Ishikawa (cell line): ENCODE results near the gene DENND1B.

Source experiments
- CEBPB ChIP-seq: IDR thresholded peaks from 2 replicates; pipeline ENCODE4 v1.6.1; 2012
- CREB1 ChIP-seq: IDR thresholded peaks from 2 replicates; pipeline ENCODE4 v1.6.1; 2012; ENCODE audit warnings: low read depth
- EGR1 ChIP-seq: IDR thresholded peaks from 2 replicates; pipeline ENCODE4 v1.6.1; 2012
- EP300 ChIP-seq: IDR thresholded peaks from 2 replicates; pipeline ENCODE4 v1.6.1; 2012; ENCODE audit warnings: borderline replicate concordance
- FOXM1 ChIP-seq: IDR thresholded peaks from 2 replicates; pipeline ENCODE4 v1.6.1; 2012; ENCODE audit warnings: low read depth, borderline replicate concordance
- NFIC ChIP-seq: IDR thresholded peaks from 2 replicates; pipeline ENCODE4 v1.6.1; 2012
- RAD21 ChIP-seq: IDR thresholded peaks from 2 replicates; pipeline ENCODE4 v1.6.1; 2012; ENCODE audit warnings: low read depth
- REST ChIP-seq: IDR thresholded peaks from 2 replicates; pipeline ENCODE4 v1.6.1; 2012; ENCODE audit warnings: low read depth, mild to moderate bottlenecking
- TAF1 ChIP-seq: IDR thresholded peaks from 2 replicates; pipeline ENCODE4 v1.6.1; 2012; ENCODE audit warnings: low read depth, mild to moderate bottlenecking
- TCF12 ChIP-seq: IDR thresholded peaks from 2 replicates; pipeline ENCODE4 v1.6.1; 2012; ENCODE audit warnings: low read depth
- TEAD4 ChIP-seq: IDR thresholded peaks from 2 replicates; pipeline ENCODE4 v1.6.1; 2012
- YY1 ChIP-seq: IDR thresholded peaks from 2 replicates; pipeline ENCODE4 v1.6.1; 2012; ENCODE audit warnings: low read depth
- ZBTB7A ChIP-seq: IDR thresholded peaks from 2 replicates; pipeline ENCODE4 v1.6.1; 2012; ENCODE audit warnings: low read depth
- TF ChIP-seq, protein P1 (sequence below): IDR thresholded peaks from 2 replicates; pipeline ENCODE4 v1.6.1; 2012
- TF ChIP-seq, protein P2 (sequence below): IDR thresholded peaks from 2 replicates; pipeline ENCODE4 v1.6.1; 2012

DENND1B gene

GRCh38 chr1:197771904-197772556 is 3.2 kb downstream of the DENND1B start:
- TF ChIP-seq EP300, result no peak
- TF ChIP-seq ZBTB7A, result no peak
- TF ChIP-seq, protein P1, sequence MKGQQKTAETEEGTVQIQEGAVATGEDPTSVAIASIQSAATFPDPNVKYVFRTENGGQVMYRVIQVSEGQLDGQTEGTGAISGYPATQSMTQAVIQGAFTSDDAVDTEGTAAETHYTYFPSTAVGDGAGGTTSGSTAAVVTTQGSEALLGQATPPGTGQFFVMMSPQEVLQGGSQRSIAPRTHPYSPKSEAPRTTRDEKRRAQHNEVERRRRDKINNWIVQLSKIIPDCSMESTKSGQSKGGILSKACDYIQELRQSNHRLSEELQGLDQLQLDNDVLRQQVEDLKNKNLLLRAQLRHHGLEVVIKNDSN, result no peak
- TF ChIP-seq, protein P2, sequence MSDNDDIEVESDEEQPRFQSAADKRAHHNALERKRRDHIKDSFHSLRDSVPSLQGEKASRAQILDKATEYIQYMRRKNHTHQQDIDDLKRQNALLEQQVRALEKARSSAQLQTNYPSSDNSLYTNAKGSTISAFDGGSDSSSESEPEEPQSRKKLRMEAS, result no peak
- TF ChIP-seq TCF12, result no peak
- TF ChIP-seq TEAD4, result no peak
- TF ChIP-seq NFIC, result no peak
- TF ChIP-seq REST, result no peak
- no peak for TF ChIP-seq EGR1
- TF ChIP-seq TAF1, result no peak
- TF ChIP-seq RAD21, result no peak
- no peak for TF ChIP-seq CEBPB
- no peak for TF ChIP-seq YY1

- TF ChIP-seq FOXM1, result no peak
- no peak for TF ChIP-seq NFIC
- TF ChIP-seq TEAD4, result no peak
- no peak for TF ChIP-seq RAD21
- no peak for TF ChIP-seq EP300
These were observed 3.9 kb downstream of the DENND1B start for GRCh38 chr1:197771386-197771785.

DNA sequence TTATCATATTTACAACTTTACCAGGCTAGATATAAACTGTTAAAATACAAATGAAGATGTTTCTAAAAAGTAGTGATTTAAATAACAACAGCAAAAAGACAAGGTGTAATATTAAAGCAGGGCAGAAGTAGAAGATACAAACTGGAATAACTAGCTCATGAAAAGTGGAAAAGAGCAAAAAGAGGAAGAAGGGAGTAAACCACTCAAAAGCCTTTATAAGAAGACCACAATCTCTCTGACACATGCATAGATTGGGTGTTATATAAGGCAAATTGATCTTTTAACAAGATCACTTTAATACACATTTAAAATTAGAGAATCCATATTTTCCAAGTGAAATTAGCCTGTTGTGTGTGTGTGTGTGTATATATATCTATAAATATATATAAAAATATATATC is 5.0 kb downstream of the DENND1B start:
- TF ChIP-seq REST (no peak), EP300 (no peak), RAD21 (no peak), YY1 (no peak), FOXM1 (no peak)
- TF ChIP-seq, protein P1, result no peak

GRCh38 chr1:197769287-197769686 is 6.0 kb downstream of the DENND1B start:
- TF ChIP-seq ZBTB7A (no peak), RAD21 (no peak), TAF1 (no peak), EGR1 (no peak), FOXM1 (no peak), TCF12 (no peak)
- TF ChIP-seq, protein P2, result no peak

DNA sequence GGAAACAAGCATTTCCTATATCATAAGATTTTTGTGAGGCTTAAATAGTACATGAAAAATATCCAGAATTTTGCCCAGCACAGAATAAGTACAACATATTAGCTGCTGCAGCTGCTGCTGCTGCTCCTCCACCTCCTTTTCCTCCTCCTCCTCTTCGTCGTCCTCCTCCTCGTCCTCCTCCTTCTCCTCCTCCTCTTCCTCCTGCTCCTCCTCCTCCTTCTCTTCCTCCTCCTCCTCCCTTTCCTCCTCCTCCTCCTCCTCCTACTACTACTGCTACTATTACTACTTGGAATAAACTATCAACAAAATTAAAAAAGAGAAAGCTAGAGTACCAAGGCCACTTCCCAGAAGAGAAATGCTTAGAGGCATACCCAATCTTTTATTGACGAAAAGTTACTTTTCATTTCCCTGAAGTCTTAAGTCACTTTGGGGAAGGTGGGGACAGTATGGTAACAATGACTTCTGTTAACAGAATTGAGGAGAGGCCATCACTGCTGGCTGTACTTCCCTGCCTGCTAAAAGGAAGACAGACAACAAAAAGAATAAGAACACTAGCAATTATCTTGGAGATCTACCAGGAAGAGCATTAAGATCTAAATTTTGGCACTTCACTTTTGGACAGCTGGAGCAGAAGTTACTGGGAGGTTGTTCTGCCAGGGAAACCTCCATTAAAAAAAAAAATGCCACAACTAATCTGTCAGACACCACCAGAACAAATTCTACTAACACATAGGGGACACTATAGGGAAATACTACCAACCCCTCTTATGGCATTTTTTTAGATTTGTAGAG is 7.1 kb downstream of the DENND1B start:
- TF ChIP-seq FOXM1, result no peak
- TF ChIP-seq EP300, result no peak

GRCh38 chr1:197763769-197764168 is 11.5 kb downstream of the DENND1B start:
- TF ChIP-seq EGR1, result no peak
- TF ChIP-seq TCF12, result no peak
- no peak for TF ChIP-seq TAF1
- no peak for TF ChIP-seq REST
- no peak for TF ChIP-seq EP300
- TF ChIP-seq CREB1, result no peak
- no peak for TF ChIP-seq NFIC
- TF ChIP-seq FOXM1, result no peak
- TF ChIP-seq ZBTB7A, result no peak
- TF ChIP-seq TEAD4, result no peak
- TF ChIP-seq YY1, result no peak
